CD4-positive, alpha-beta T cell treated with Interleukin-17A for 4 hours (primary cell): ENCODE results near the gene ACOX2.
A peak's percentile ranks its signal among the peaks of the same experiment; 100 is the strongest.

ENCODE experiments used
- DNase-seq: peaks from one replicate; pipeline ENCODE4 v3.0.0-alpha.2; 2020; ENCODE audit warnings: mixed read lengths

Gene ACOX2

DNA sequence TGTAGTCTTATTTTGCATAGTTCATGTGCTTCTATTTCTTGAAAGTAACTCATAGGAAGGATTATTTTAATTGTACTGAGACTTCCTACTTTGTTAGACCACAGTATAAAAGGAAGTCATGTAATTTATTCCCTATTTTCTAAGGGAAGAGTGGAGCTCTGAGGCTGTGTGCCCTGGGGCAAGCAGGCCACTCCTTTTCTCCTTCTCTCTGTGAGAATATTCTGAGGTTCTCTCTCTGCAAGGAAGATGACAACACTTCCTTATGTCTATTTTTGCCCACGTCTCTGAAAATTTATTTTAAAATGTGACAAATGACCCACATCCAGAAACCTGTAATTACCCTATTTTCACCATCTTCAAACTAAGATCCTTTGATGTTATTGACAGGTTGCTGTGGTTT lies 34.1 kb downstream of the ACOX2 start:
- no peak for DNase-seq

DNA sequence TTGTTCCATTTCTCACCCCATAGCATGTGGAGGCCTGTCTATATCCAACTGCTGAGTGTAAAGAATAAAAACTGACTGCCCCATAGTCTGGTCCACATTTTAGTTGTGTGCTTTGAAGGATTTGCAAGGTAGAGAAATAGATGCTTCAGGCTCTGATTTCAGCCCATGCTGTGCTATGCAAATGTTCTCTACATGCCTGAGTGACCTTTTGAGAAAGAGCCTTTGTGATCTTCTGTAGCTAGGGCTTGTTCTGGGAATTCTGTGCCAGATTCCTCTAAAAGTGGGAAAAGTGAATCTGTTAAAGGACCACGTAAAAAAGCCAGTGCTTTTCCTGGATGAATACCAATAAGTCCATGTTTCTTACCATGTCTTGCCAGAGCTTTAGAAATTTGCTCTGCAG lies 39.9 kb downstream of the ACOX2 start:
- DNase-seq, result no peak

DNA sequence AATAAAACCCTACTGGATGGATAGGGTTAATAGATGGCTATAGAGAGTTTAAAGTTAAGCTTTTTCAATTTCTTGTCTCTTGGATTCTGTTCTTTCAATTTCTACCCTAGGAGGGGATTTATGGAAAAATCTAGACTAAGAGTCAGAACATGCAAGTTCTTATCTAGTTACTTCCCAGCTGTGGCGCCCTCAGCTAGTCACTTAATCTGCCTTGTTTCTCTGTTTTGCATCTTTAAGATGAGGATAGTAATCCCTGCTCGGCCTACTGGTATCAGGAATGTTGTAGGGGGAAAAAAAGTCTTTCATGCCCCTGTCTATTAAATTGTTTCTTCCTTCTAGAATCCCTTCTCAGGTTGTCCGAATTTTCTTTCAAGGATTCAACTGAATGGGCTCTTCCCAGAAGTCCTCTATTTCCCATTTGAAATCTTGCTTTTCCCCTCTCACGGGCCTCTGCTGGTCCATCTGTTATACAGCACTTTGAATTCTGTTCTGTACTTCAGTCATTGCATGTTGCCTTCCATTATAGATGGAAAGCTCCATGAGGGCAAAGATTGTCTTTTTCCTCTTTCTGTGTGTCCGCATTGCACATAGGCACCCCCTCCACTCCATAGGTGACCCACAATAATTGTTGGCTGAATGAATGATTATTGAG lies 40.7 kb downstream of the ACOX2 start:
- DNase-seq, result no peak

DNA sequence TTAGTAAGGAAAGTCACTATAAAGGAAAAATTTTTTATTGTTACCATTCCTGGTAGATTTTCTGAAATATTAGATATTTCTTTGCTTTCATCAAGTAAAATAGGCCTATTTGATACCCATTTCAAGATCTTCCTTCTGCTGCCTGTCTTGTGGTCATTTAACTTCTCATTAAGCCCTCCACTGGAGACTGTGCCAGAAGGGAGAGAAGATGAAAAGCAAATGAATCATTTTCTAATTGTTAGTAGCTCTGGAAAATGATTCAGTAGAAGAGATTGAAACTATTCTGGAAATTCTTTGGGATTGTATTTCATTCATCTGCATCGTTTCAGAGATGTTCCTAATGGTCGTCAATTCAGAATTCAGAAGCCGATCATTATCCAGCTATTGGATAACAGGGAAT lies 41.9 kb downstream of the ACOX2 start:
- no peak for DNase-seq

DNA sequence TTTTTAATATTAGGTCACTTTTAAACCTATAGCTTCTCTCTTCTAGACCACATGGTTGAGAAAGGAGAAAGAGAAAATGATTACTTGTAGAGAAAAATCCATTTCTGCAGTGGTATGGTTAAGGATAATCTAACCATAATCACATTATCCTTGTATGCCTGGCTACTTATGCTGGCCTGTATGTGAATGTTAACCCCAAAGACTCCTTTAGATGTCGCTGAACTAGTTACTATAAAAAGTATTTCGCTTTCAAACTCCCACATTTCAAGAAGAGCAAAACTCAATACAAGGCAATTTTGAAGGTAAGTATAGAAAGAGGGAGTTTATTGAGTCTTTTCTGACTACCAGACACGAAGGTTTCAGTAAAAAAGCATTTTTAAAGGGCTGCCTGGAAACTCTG lies 42.9 kb downstream of the ACOX2 start:
- DNase-seq, result no peak

DNA sequence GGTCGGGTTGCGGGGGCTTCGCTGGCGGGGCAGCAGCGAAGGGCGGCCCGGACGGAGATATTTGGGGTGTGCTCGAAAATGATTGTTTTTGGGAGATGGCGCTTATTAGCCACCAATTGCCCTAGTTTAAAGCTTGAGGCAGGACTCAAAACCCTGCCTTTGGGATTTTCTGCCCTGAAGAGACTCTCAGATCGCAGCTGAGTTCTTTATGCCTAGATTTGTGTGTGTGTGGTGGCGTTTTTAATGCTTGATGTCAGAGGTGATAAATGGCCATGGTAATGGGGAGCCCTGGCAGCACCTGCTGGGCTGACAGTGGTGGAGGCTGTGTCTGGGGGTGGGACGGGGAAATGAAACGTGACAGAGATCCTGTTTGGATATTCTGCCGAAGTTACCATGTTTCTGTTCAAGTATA lies 44.5 kb downstream of the ACOX2 start:
- peak; percentile 40 for DNase-seq

DNA sequence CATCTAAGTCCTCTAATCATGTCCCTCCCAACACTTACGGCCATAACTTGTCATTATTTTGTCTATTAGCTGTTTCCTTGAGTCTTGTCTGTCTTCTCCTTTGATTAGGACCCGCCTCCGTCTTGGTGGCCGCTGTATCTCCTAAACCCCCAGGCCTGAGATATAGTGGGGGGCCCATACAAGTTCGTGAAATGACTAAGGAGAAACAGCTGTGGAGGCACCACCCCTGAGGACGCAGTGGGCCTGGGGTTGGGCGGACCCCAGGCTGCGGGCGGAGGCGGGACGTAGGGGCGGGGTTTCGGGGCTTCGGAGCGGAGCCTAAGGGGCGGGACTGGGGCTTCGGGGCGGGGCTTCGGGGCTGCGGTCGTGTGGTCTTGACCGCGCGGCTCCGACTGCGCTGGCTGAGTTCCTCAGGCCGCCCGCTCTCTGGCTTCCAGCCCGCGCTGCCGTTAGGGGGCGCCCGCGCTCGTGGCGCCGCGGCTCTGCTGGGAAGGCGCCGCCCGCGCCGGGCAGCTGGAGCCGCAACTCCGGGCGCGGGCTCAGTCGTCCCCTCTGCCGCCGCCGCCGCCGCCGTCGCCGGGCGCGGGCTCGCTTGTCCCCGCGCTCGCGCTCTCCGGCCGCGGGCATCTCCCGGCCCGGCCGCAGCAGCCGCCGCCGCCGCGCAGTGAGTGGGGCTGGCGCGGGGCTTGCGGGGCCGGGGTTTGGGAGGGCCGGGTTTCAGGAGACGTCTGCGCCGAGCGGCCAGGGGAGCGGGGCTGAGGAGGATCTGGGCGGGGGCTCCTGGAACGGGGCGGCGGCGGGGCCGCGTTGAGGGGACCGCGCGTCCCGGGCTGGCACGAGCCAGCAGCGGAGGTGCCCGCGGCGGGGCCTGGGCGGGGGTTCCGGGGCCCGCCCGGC lies 45.2 kb downstream of the ACOX2 start, which contains the start of gene KCTD6:
KCTD6 (plus strand) TSS at position 591 of the 897 bp plus-strand sequence. CDS start 6,660 bp downstream, outside the sequence.
- peak; percentile 94 for DNase-seq

DNA sequence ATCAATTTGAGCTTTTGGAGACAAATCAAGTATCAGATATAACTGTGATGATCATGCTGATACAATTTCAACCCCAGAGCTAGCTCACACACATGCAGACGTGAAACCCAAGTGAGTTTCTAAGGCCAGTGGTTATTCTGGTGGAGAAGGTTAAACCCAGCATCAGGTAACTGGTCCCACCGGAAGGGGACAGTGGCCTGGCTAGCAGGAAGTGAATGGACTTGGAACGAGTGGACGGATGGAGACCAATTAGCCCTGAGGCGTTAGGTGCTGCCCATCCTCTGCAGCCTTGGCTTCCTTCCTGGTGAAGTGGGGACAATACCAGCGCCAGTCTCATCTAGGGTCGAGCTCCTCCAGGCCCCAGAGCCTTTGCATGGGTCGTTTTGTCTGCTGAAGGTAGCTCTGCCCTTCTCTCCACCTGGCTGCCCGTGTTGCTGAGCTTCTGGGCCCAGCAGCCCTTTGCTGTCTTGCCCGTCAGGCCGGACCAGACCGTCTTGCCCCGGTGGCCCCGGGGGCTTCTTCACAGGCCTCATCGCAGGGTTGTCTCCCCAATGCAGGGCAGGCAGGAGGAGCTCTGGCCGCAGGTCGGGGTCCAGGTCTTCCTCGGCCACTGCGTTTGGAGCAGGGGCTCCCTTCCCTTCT lies 46.0 kb downstream of the ACOX2 start:
- DNase-seq, result peak; percentile 9

DNA sequence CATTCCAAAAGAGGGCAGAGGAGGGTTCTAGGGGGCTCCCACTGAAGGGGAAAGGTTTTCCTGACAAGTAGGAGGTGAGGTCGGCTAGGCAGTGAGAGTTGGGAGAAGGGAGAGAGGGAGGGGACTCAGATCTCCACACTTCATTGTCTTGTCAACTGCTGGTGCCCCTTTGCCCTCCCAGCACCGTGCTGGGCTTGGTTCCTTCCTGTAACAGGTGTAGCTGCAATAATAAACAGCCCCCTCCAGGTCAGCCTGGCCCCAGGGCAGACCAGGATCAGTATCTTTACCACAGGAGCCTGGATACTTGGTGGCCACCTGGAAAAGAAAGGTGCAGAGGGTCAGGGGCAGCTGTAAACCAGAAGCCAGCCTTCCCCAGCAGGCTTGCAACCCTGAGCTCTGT lies 48.0 kb downstream of the ACOX2 start:
- DNase-seq, result no peak

DNA sequence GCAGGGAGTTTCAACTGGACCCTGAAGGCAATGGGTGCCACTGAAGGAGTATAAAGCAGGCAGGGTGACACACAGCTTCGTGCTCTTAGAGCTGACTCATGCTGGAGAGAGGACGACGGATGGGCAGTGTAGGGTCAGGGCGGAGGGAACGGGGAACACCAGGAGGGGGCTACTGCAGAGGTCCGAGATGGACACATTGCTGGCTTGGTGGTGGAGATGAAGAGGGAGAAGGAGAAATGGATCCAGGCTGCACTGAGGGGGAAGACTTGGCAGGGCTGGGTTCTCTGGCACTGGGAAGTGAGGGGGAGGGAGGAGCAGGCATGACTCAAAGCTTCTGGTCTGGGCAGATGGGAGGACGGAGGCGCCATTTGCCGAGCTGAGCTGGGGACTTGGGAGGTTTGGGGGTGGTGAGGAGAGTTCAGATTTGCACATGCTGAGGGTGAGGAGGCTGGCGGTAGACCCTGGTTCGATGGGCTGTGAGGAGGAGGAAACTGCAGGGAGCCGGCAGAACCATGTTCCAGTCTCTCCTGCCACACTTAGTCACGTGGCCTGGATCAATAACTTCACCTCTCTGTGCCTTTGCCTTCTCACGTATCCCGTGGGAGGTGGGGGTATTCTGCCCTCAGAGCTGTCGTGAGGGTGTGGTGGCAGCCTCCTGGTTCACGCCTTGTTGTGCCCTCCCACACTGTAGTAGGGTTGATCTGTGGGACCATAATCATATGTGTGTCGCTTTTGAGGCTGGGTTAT lies 49.7 kb downstream of the ACOX2 start:
- no peak for DNase-seq

DNA sequence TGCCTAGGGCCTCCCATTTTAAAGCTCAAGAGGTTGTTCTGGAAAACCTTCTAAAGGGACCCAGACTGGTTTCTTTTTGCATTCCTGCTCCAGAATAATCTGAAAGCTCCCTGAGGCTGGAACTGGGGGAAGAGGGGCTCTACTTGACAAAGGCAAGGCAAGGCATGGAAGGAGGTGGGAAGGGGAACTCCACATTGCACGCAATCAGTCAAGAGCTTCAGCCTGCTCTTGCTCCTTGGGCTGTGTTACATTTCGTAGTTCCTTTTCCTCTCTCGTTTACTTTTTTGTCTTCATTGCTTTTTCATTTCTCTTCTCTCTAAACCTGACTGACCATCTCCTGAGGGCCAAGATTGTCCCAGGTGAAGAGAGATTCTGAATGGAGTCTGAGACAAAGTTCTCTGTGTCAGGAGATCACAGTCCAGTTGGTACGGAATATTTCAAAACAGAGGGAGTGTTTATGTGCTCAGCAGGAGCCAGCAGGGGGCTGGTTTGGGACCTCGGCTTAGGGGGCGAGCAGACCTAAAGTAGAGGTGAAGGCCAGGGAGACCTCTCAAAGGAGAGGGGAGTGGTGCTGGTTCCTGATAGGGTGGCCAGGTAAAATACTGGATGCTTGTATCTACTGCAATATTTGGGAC lies 51.1 kb downstream of the ACOX2 start:
- no peak for DNase-seq

DNA sequence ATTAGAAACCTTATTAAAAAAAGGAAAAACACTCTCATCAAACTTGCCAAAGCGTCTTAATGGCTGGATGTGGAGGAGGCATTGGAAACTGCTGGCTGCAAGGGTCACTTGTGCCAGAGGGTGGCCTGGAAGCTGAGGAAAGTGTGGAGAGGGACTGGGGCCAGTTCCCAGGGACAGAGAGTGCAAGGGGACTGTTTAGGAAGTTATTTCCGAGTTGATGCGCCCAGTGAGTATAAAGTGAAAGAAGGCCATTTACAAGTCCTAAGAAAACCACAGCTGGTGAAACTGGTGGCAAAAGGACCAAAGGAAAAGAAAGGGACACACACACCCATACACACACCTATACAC lies 52.3 kb downstream of the ACOX2 start:
- no peak for DNase-seq

DNA sequence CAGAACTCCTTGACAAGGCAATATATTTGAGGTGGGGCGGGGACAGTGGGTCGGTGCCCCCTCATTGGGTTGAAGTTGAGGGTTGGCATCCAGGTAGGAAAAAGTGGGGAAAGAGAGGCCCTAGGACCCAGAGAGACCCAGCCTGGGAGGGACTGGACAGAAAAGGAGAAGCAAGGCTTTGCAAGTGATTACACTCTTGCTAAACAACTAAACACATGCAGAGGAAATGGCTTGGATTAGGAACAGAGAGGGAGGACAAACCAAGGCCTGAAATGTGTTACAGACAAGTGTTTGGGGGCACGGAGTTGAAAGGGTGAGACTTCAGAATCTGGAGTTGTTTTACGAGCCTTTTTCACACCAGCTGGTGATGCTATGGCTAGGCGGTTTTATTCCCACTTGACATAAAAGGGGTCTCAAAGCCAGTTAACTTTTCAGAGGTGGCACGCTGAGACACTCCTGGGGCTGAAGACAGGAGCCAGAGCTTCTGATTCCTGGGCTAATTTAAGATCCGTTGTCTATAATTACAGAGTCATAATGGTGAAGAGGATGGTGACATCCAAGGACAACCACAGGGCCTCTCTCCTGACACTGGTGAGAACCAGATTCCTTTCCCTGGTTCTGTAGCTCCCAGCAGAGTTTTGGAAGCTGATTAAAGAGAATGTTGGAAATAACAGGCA lies 52.8 kb downstream of the ACOX2 start:
- DNase-seq, result no peak

DNA sequence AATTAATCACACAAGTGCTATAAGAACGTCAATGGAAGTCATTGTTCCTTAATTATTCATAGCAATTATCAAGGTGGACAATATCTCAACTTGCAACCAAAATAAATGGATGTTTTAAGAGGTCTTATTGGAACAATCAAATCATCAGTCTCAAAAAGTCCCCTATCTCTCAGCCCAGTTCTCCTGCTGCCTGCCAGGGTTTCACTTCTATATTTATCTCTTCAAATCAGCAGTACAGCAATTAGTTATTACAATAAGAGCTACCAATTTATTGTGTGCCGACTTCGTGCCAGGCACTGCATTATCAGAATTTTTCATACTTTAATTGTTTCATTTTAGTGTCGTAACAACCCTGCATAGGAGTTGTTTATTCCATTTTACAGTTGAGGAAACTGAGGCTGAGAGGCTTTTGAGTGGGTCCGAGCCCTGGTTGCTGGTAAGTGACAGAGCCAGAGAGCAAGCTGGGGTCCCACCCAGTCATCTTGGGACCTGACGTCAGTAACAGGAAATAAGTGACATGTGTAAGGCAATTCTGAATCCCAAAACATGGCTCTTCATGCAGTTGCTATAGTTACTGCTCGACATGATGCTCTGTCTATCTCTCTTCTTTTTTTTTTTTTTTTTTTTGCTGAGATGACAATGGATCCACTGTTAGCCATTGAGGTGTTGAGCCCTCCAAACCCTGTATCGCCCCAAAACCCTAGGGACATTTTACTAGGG lies 53.9 kb downstream of the ACOX2 start:
- DNase-seq, result no peak

DNA sequence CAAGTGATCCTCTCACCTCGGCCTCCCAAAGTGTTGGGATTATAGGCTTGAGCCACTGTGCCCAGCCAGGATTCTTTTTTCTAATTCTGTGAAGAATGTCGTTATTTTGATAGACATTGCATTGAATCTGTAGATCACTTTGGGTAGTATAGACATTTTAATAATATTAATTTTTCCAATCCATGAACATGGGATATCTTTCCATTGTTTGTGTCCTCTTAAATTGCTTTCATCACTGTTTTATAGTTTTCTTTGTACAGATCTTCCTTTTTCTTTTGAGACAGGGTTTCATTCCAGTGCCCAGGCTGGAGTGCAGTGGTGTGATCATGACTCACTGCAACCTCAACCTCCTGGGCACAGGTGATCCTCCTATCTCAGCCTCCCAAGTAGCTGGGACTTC lies 56.7 kb downstream of the ACOX2 start:
- no peak for DNase-seq

DNA sequence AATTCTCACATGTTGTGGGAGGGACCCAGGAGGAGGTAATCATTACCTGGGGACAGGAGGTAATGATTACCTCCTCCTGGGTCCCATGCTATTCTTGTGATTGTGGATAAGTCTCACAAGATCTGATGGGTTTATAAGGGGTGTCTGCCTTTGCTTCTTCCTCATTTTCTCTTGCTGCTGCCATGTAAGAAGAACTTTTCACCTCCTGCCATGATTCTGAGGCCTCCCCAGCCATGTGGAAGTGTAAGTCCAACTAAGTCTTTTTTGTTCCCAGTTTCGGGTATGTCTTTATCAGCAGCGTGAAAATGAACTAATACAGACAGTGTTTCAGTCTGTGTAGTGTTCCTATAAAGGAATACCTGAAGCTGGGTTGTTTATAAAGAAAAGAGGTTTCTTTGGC lies 58.2 kb downstream of the ACOX2 start:
- no peak for DNase-seq

DNA sequence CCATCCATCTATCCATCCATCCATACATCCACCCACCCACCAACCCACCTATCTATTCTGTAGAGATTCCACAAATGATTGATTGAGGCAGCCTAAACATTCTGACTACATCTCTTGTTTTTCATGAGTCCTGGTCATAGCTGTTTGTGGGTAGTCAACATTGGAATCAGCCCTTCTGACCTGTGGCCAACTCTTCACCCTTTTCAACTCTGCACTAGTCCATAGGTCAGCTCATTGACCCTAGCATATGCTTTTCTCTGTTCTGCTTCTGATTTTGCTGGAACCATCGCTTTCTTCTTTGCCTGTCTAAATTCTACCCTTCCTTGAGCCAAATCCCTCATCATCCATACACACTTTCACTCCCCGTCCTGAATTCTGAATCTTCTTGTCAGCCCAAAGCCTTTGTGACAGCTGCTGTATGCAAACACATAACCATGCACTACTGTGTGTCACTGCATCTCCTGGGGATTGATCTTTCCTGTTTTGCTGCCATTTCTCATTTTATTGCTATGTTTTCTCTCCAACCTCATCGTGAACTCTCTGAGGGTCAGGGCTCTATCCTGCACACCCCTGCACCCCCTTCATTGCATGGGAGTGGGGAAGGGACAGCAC lies 61.9 kb downstream of the ACOX2 start:
- DNase-seq, result no peak

DNA sequence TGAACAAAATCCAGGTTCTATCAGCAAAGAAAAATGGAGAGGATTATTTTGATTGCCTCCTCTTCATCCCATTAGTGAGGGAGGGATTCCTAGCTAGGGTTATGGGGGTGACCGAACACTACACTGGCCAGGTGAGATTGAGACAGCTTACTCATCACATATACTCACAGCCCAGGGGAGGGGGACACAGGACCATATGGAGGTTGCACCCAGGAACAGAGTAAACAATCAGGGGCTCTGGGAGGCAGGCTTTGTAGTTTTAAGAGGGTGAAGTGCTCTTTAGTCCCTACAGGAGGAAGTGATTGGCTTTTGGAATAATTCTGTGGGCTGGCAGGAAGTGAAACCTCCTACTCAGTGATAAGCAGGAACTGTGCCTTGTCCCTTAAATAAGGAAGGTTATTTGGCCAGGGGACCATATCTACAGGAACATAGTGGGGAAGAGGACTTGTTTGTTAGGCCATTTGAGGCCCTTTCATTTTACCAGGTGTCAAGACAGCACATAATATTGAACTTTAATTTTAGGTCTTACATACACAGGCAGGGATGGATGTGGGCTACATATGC lies 62.6 kb downstream of the ACOX2 start:
- DNase-seq, result no peak

DNA sequence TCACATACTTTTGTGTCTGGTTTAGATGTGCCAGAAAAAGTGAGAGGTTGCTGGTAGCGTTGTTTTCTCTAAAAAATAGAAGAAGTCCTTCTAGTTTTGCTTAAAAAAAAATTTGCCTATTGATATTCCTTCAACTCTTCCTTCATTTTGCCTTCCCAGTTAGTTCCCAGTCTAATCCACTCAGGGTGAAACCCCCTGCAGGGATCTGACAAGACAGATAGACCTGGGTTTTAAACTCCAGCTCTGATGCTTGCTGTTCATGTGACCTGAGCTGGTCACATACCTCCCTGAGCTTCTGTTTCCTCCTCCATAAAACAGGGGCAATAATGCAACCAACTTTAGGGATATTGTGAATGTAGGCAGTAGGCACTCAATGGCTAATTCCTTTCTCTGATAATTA lies 63.7 kb downstream of the ACOX2 start:
- DNase-seq, result no peak
